K562 (cell line): ENCODE results near the gene MANEAL. TPM values are rescaled to one million over a fixed set of nuclear protein-coding genes. Genes with fewer than 3 reads are reported as not detected.

Source experiments
- ARID4B ChIP-seq: sonication (generic); formaldehyde crosslinking; IDR thresholded peaks from 2 replicates; pipeline ENCODE4 v1.8.0; 2022; ENCODE audit warnings: mild to moderate bottlenecking, missing genetic modification reagents
- ARNT ChIP-seq, 2 experiments: fragments of 450-650 bp; IDR thresholded peaks; 2 replicates each; pipeline ENCODE4 v1.6.1; 2016; ENCODE audit warnings: mild to moderate bottlenecking in 1 of 2
- DNMT1 ChIP-seq: fragments of 450-650 bp; IDR thresholded peaks from 2 replicates; pipeline ENCODE4 v1.6.1; 2016; ENCODE audit warnings: antibody characterized with exemption, mild to moderate bottlenecking
- HLTF ChIP-seq: fragments of 450-650 bp; IDR thresholded peaks from 2 replicates; pipeline ENCODE4 v1.6.1; 2016
- MCM3 ChIP-seq: fragments of 450-650 bp; IDR thresholded peaks from 2 replicates; pipeline ENCODE4 v1.6.1; 2016
- RUNX1 ChIP-seq: sonication (generic); IDR thresholded peaks from 2 replicates; pipeline ENCODE4 v1.6.1; 2016; ENCODE audit warnings: antibody characterized with exemption, low read depth
- SOX6 ChIP-seq: fragments of 450-650 bp; IDR thresholded peaks from 2 replicates; pipeline ENCODE4 v1.6.1; 2014; ENCODE audit warnings: mild to moderate bottlenecking
- XRCC4 ChIP-seq: IDR thresholded peaks from one replicate; pipeline ENCODE4 v1.6.1; 2011; ENCODE audit not compliant: insufficient read depth, insufficient read length; ENCODE audit errors: extremely low read depth
- YBX1 ChIP-seq: fragments of 450-650 bp; IDR thresholded peaks from 2 replicates; pipeline ENCODE4 v1.7.1; 2016; ENCODE audit warnings: mild to moderate bottlenecking
- ZNF699 ChIP-seq: fragments of 250-450 bp; sonication (Bioruptor Pico); IDR thresholded peaks from 2 replicates; pipeline ENCODE4 v1.8.0; 2021; ENCODE audit warnings: mild to moderate bottlenecking, moderate library complexity; ENCODE audit not compliant: insufficient replicate concordance
- ZNF830 ChIP-seq: fragments of 250-450 bp; sonication (Bioruptor Pico); IDR thresholded peaks from 2 replicates; pipeline ENCODE4 v1.5.0; 2021; ENCODE audit warnings: mild to moderate bottlenecking
- polyA plus RNA-seq, 8 experiments: library from polyadenylated mRNA; depleted of rRNA in 4 of 8; stranded (reverse) in 5 of 8; unstranded in 3 of 8; fragments of >200 nt; fragmentation: Nextera tagmentation in 2 of 8; fragmentation: Illumina TruSeq in 1 of 8; extraction: Ambion mirVana in 2 of 8; extraction: Trizol in 1 of 8; gene quantifications; 2 replicates each; pipeline versions ENCODE4 v1.2.1 to v1.2.3, GENCODE V29; 2011 to 2014; ENCODE audit warnings: inconsistent platforms in 1 of 8, missing spikeins in 1 of 8
- total RNA-seq, 7 experiments: library from RNA; depleted of rRNA in 6 of 7; stranded (reverse); fragments of >200 nt in 6 of 7; fragmentation: Illumina TruSeq in 2 of 7; extraction: Trizol in 2 of 7; gene quantifications; 2 replicates each; pipeline versions ENCODE4 v1.2.1 to v1.2.3, GENCODE V29; 2011 to 2021; ENCODE audit warnings: low replicate concordance in 1 of 7
- TF ChIP-seq, protein P1 (sequence below): sonication (generic); formaldehyde crosslinking; IDR thresholded peaks from 2 replicates; pipeline ENCODE4 v1.4.0; 2020; ENCODE audit warnings: mild to moderate bottlenecking, missing genetic modification reagents
- TF ChIP-seq, protein P2 (sequence below): sonication (generic); formaldehyde crosslinking; IDR thresholded peaks from 2 replicates; pipeline ENCODE4 v1.8.0; 2022; ENCODE audit warnings: mild to moderate bottlenecking, low read depth, missing genetic modification reagents
- TF ChIP-seq, protein P3 (sequence below), 2 experiments: fragments of 450-650 bp; IDR thresholded peaks; 2 replicates each; pipeline ENCODE4 v1.6.1; 2018; ENCODE audit warnings: mild to moderate bottlenecking in 2 of 2, low read depth in 1 of 2; ENCODE audit not compliant: partially characterized antibody in 2 of 2
- TF ChIP-seq, protein P4 (sequence below): fragments of 450-650 bp; IDR thresholded peaks from 2 replicates; pipeline ENCODE4 v1.6.1; 2016; ENCODE audit warnings: borderline replicate concordance

Gene MANEAL
- total and polyA plus RNA-seq, 9 of the 15 experiments (the other 6 are each of a cell fraction or from before 2014, with no cell fraction given) = 0.37 to 3.2 (median 1.2) TPM

DNA sequence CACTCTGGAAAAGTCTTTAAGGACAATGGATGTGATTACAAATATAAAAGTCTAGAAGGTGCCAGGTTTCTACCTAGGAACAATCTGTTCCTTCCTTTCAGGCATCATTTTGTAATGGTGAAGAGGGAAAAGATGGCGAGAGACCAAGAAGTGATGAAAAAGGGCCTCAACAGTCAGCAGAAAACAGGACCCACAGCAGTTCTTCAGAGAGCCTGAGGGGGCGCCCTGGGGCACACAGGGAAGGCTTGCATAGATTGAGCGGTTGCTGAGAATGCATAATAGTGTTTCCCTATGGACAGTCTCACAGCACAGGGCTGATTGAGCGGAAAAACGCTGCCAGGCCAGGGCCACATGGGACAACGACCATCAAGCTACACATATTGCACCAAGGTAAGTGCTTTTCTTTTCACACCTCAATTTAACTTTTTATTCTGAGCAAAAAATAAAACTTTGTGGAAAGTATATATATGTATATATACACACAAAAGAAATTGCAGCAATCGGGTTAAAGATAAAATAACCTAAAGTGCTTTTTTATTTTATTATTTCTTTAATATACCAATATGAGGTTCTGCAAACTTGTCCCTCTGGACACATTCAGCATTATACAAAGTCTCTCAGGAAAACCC, 17.5 kb downstream of the MANEAL start (continued):
- TF ChIP-seq ARID4B (CRISPR knock-in tag) = no peak
- TF ChIP-seq YBX1 = no peak
- TF ChIP-seq ARNT (IDR thresholded peaks at IDR 0.05) = peak in 1 of 2 experiments; percentile 33; a peak in 1 of 4 replicates
- TF ChIP-seq, protein P1, sequence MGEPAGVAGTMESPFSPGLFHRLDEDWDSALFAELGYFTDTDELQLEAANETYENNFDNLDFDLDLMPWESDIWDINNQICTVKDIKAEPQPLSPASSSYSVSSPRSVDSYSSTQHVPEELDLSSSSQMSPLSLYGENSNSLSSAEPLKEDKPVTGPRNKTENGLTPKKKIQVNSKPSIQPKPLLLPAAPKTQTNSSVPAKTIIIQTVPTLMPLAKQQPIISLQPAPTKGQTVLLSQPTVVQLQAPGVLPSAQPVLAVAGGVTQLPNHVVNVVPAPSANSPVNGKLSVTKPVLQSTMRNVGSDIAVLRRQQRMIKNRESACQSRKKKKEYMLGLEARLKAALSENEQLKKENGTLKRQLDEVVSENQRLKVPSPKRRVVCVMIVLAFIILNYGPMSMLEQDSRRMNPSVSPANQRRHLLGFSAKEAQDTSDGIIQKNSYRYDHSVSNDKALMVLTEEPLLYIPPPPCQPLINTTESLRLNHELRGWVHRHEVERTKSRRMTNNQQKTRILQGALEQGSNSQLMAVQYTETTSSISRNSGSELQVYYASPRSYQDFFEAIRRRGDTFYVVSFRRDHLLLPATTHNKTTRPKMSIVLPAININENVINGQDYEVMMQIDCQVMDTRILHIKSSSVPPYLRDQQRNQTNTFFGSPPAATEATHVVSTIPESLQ (CRISPR knock-in tag) = no peak
- TF ChIP-seq, protein P2, sequence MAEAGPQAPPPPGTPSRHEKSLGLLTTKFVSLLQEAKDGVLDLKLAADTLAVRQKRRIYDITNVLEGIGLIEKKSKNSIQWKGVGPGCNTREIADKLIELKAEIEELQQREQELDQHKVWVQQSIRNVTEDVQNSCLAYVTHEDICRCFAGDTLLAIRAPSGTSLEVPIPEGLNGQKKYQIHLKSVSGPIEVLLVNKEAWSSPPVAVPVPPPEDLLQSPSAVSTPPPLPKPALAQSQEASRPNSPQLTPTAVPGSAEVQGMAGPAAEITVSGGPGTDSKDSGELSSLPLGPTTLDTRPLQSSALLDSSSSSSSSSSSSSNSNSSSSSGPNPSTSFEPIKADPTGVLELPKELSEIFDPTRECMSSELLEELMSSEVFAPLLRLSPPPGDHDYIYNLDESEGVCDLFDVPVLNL (CRISPR knock-in tag) = no peak
- TF ChIP-seq, protein P3, sequence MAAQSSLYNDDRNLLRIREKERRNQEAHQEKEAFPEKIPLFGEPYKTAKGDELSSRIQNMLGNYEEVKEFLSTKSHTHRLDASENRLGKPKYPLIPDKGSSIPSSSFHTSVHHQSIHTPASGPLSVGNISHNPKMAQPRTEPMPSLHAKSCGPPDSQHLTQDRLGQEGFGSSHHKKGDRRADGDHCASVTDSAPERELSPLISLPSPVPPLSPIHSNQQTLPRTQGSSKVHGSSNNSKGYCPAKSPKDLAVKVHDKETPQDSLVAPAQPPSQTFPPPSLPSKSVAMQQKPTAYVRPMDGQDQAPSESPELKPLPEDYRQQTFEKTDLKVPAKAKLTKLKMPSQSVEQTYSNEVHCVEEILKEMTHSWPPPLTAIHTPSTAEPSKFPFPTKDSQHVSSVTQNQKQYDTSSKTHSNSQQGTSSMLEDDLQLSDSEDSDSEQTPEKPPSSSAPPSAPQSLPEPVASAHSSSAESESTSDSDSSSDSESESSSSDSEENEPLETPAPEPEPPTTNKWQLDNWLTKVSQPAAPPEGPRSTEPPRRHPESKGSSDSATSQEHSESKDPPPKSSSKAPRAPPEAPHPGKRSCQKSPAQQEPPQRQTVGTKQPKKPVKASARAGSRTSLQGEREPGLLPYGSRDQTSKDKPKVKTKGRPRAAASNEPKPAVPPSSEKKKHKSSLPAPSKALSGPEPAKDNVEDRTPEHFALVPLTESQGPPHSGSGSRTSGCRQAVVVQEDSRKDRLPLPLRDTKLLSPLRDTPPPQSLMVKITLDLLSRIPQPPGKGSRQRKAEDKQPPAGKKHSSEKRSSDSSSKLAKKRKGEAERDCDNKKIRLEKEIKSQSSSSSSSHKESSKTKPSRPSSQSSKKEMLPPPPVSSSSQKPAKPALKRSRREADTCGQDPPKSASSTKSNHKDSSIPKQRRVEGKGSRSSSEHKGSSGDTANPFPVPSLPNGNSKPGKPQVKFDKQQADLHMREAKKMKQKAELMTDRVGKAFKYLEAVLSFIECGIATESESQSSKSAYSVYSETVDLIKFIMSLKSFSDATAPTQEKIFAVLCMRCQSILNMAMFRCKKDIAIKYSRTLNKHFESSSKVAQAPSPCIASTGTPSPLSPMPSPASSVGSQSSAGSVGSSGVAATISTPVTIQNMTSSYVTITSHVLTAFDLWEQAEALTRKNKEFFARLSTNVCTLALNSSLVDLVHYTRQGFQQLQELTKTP (IDR thresholded peaks at IDR 0.05; ENCODE audit: low read depth in 1 of 2, partially characterized antibody in 2 of 2) = no peak
- TF ChIP-seq XRCC4 = no peak
- TF ChIP-seq ZNF699 (CRISPR knock-in tag) = no peak
- TF ChIP-seq RUNX1 = no peak
- no peak for TF ChIP-seq ZNF830 (CRISPR knock-in tag)
- no peak for TF ChIP-seq DNMT1
- TF ChIP-seq SOX6 = no peak
- TF ChIP-seq MCM3 = no peak
- TF ChIP-seq, protein P4, sequence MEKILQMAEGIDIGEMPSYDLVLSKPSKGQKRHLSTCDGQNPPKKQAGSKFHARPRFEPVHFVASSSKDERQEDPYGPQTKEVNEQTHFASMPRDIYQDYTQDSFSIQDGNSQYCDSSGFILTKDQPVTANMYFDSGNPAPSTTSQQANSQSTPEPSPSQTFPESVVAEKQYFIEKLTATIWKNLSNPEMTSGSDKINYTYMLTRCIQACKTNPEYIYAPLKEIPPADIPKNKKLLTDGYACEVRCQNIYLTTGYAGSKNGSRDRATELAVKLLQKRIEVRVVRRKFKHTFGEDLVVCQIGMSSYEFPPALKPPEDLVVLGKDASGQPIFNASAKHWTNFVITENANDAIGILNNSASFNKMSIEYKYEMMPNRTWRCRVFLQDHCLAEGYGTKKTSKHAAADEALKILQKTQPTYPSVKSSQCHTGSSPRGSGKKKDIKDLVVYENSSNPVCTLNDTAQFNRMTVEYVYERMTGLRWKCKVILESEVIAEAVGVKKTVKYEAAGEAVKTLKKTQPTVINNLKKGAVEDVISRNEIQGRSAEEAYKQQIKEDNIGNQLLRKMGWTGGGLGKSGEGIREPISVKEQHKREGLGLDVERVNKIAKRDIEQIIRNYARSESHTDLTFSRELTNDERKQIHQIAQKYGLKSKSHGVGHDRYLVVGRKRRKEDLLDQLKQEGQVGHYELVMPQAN = no peak
- TF ChIP-seq HLTF = no peak
